Naive thymus-derived CD8-positive, alpha-beta T cell (primary cell): Measurements from ENCODE around the gene APOBEC3B. TPM values are rescaled to one million over a fixed set of nuclear protein-coding genes. Genes with fewer than 3 reads are reported as not detected.
"Not testable (repeated sequence)": the region's sequence is repeated elsewhere in the genome, so short reads cannot be mapped to it uniquely, and the experiment has no call there.

Source experiments
- ATAC-seq, 2 donors: fragments of 150-1000 bp; cut with Tn5 transposase in 1 of 2; sonication (Bioruptor Pico), chemical (Tn5 transposase) in 1 of 2; 1 replicate in 1 of 2; 2 replicates in 1 of 2; pipeline ENCODE4 v1.10.0; 2021; ENCODE audit warnings: mild to moderate bottlenecking in 2 of 2, moderate library complexity in 2 of 2
- POLR2A ChIA-PET: fragments of 350-600 bp; sonication (Branson Sonifier 250); formaldehyde crosslinking; loops from one replicate; lab custom pipeline; 2021; ENCODE audit warnings: antibody characterized with exemption; lab: Charles Lee
- DNase-seq, 10 donors: peaks; one replicate each; pipeline versions ENCODE4 v3.0.0 to v3.0.0-alpha.2; 2020 to 2022
- H3K27ac Mint-ChIP-seq, 10 donors: one replicate each; pipeline ENCODE4 v1.8.0; 2020 to 2022; ENCODE audit warnings: mild to moderate bottlenecking in 10 of 10, mixed read lengths in 10 of 10, moderate library complexity in 4 of 10, inconsistent platforms in 1 of 10
- H3K27me3 Mint-ChIP-seq, 5 donors: one replicate each; pipeline ENCODE4 v1.8.0; 2021 to 2022; ENCODE audit warnings: mixed read lengths in 5 of 5
- H3K36me3 Mint-ChIP-seq, 3 donors: one replicate each; pipeline ENCODE4 v1.8.0; 2020 to 2022; ENCODE audit warnings: mixed read lengths in 3 of 3, mild to moderate bottlenecking in 2 of 3, inconsistent platforms in 1 of 3
- H3K4me1 Mint-ChIP-seq, 4 donors: one replicate each; pipeline ENCODE4 v1.8.0; 2021 to 2022; ENCODE audit warnings: mixed read lengths in 4 of 4
- H3K4me3 Mint-ChIP-seq, 10 donors: one replicate each; pipeline ENCODE4 v1.8.0; 2020 to 2022; ENCODE audit warnings: mild to moderate bottlenecking in 10 of 10, mixed read lengths in 10 of 10, moderate library complexity in 6 of 10, inconsistent platforms in 1 of 10
- H3K9me3 Mint-ChIP-seq, 9 donors: one replicate each; pipeline ENCODE4 v1.8.0; 2020 to 2022; ENCODE audit warnings: mixed read lengths in 9 of 9, mild to moderate bottlenecking in 3 of 9, inconsistent platforms in 1 of 9, moderate library complexity in 1 of 9
- polyA plus RNA-seq, 3 donors: library from polyadenylated mRNA; unstranded; fragments of 300-500 nt; fragmentation: Illumina TruSeq; gene quantifications; one replicate each; pipeline ENCODE4 v1.2.3, GENCODE V29; 2021
- total RNA-seq, 8 experiments: library from RNA in 2 of 8; stranded (reverse) in 2 of 8; gene quantifications; one replicate each; pipeline ENCODE4 v1.2.3 and lab custom pipeline; 2021 to 2026

The APOBEC3B gene
- total and polyA plus RNA-seq, 5 experiments from 2014 or later, result 0.14 to 0.47 TPM; not detected in 3

DNA sequence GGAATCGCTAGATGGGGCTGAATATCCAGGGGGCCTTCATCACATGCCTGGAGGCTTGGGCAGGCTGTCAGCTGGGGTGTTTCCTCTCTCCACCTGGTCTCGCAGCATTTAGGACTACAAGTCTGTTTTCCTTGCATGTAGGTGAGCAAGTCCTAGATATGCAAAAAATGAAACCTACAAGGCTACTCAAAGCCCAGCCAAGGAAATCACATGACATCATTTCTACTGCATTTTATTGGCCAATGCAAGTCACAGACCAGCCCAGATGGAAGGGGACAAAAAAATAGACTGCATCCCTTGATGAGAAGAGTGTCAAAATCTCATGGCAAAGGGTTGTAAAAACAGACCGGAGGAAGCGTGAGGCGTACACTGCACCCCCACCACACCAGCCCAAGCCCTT lies 9.6 kb upstream of the APOBEC3B start:
- POLR2A ChIA-PET, result interaction anchor here (0.7 kb wide), 1 partner anchor 12 kb away, joined by 3 read pairs; no protein-coding TSS in a partner anchor
- peaks cover 3 to 28% (median 15%) of the 10 kb centered on the region in 5 donors for H3K27me3 Mint-ChIP-seq
- DNase-seq, result no peak

DNA sequence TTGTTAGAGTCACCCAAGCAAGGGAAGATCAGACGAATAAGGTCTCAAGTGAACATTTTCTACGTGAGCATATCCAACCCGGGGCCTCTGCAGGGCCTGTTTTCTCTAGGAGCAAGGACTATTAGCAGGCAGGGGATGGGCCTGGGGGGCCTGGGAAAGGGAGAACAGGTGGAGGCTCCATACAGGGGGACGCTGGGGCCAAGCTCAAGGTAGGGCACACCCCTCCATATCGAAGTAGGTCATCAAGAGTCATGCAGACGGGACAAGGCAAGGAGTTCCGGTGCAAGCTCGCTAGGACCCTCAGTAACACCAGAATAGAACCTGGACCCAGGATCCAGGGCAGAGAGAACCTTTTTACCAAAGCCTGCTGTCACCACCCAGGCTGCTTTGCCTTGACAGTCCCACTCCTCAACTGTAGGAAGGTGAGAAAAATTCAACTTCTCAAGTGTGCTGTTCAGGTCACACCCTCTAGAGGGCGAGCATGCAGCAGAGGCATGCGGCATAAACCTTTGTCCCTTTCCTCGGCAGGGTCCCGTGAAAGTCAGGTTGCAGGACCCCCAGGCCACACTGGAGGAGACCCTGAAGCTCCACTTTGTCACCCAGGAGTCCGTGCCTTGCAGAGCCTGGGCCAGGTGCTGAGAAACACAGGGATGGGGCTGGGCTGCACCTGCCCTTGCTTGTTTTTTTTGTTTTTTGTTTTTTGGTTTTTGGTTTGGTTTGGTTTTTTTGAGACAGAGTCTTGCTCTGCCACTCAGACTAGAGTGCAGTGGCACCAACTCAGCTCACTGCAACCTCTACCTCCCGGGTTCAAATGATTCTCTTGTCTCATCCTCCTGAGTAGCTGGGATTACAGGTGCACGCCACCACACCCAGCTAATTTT lies 8.6 kb upstream of the APOBEC3B start:
- peak; percentile 76 to 85 for ATAC-seq
- no peak overlapping the region for H3K4me3 Mint-ChIP-seq
- POLR2A ChIA-PET, result interaction anchor here (0.9 kb wide), 1 partner anchor 40 kb away, joined by 3 read pairs; the partner anchor contains the start of gene APOBEC3C
- peaks cover 0 to 3% (median 1%) of the 10 kb centered on the region in 4 donors for H3K4me1 Mint-ChIP-seq
- no peaks in the 10 kb centered on the region for H3K9me3 Mint-ChIP-seq
- H3K36me3 Mint-ChIP-seq, result no peaks in the 10 kb centered on the region
- peak overlapping the region in 1 of 10 donors; percentile 18 for H3K27ac Mint-ChIP-seq
- peaks cover 3 to 28% (median 15%) of the 10 kb centered on the region in 5 donors for H3K27me3 Mint-ChIP-seq
- peak in 8 of 10 donors; percentile 19 to 72 (median 34) for DNase-seq

More for the DNA sequence above, 9.6 kb upstream of the APOBEC3B start:
- ATAC-seq, result no peak
- no peaks in the 10 kb centered on the region for H3K36me3 Mint-ChIP-seq
- no peak overlapping the region for H3K4me3 Mint-ChIP-seq
- H3K27ac Mint-ChIP-seq, result no peak overlapping the region
- peaks cover 0 to 3% (median 1%) of the 10 kb centered on the region in 4 donors for H3K4me1 Mint-ChIP-seq
- no peaks in the 10 kb centered on the region for H3K9me3 Mint-ChIP-seq

DNA sequence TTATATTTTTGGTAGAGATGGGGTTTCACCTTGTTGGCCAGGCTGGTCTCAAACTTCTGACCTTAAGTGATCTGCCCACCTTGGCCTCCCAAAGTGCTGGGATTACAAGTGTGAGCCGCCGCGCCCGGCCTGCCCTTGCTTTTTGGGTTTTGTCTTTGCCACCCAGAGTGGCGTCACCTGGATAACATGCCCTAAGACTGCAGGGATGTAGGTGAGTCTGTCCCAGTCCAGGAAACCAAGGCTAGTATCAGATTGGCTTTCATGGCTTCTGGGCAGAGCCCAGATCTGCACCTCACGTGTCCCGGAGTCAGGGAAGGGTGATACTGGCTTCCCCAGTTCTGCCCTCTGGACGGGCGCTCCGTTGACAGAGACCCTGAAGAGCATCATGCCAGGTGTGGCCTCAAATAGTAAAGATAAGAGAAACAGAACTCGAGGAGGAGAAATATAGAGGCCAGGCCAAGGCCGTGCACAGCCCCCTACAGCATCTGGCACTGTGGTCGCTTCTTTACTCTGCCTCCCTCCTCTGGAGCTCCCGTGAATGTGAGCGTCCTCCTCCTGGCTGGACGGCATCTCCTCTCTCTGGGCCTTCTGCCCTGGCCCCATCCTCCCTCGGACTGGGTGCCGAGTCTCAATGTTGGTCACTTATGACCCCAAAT lies 7.8 kb upstream of the APOBEC3B start:
- peaks cover 3 to 28% (median 10%) of the 10 kb centered on the region in 5 donors for H3K27me3 Mint-ChIP-seq
- no peak overlapping the region for H3K27ac Mint-ChIP-seq
- ATAC-seq (no peak), DNase-seq (peak in 1 of 10 donors; percentile 41)
- H3K36me3 Mint-ChIP-seq, result no peaks in the 10 kb centered on the region
- POLR2A ChIA-PET, result no interaction called here
- peaks cover 0 to 3% (median 1%) of the 10 kb centered on the region in 4 donors for H3K4me1 Mint-ChIP-seq
- H3K4me3 Mint-ChIP-seq, result no peak overlapping the region
- no peaks in the 10 kb centered on the region for H3K9me3 Mint-ChIP-seq

DNA sequence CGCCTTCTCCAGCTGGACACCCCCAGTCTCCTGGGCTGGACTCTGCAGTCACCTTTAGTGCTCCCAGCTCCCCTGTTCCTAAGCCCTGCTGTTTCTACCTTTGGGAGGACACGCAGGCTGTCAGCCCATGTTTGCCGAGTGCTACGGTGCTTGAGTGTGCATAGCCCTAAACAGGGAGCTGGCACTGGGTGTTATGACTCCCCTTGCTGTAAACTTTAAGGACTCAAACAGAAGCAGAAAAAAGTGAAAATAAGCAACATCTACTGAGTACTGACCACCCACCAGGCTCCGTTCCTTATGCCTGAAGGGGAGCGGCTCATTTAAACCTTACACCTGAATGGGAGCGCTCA lies 7.3 kb upstream of the APOBEC3B start:
- Mint-ChIP-seq H3K9me3 (no peaks in the 10 kb centered on the region), H3K36me3 (no peaks in the 10 kb centered on the region), H3K4me3 (no peak overlapping the region), H3K27me3 (peaks cover 3 to 28% (median 10%) of the 10 kb centered on the region in 5 donors), H3K4me1 (peaks cover 0 to 3% (median 1%) of the 10 kb centered on the region in 4 donors), H3K27ac (no peak overlapping the region)
- POLR2A ChIA-PET, result interaction anchor here (0.6 to 0.7 kb wide), 2 partner anchors 98 to 802 kb away, joined by 3 to 6 read pairs; no protein-coding TSS in a partner anchor
- ATAC-seq (no peak), DNase-seq (no peak)

DNA sequence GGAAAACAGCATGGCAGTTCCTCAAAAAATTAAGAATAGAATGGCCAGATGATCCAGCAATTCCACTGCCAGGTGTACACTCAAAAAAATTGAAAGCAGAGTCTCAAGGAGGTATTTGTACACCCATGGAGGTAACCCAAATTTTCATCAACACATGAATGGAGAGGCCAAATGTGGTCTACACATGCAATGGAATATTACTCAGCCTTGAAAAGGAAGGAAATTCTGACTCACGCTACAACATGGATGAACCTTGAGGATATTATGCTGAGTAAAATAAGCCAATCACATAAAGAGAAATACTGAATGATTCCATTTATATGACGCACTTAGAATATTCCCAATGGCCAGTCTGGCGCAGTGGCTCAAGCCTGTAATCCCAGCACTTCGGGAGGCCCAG lies 4.9 kb upstream of the APOBEC3B start:
- H3K27ac Mint-ChIP-seq, POLR2A ChIA-PET, H3K36me3 Mint-ChIP-seq, ATAC-seq, H3K9me3 Mint-ChIP-seq, DNase-seq, H3K4me3 Mint-ChIP-seq, H3K27me3 Mint-ChIP-seq: not testable (repeated sequence)
- H3K4me1 Mint-ChIP-seq, result peaks cover 7 to 13% (median 11%) of the 10 kb centered on the region in 4 donors

DNA sequence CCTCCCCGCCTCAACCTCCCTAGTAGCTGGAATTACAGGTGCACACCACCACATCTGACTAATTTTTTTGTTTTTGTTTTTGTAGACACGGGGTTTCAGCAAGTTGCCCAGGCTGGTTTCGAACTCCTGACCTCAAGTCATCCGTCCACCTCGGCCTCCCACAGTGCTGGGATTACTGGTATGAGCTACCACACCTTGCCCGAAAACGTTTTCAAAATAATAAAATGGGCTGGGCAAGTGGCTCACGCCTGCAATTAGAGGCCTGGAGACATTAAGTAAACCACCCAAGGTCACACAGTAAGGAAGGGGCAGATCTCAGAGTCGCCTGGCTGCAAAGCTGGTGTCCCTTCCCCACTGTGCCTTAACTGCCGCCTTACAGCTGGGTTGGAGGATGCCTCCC lies 1.6 kb upstream of the APOBEC3B start:
- H3K27me3 Mint-ChIP-seq, H3K4me3 Mint-ChIP-seq, H3K36me3 Mint-ChIP-seq, POLR2A ChIA-PET, ATAC-seq: not testable (repeated sequence)
- H3K9me3 Mint-ChIP-seq, result peaks cover 0 to 14% (median 6%) of the 10 kb centered on the region in 9 donors
- H3K4me1 Mint-ChIP-seq, result peaks cover 9 to 27% (median 23%) of the 10 kb centered on the region in 4 donors
- peak in 1 of 10 donors; percentile 54 for DNase-seq
- peak overlapping the region in 1 of 10 donors; percentile 25 for H3K27ac Mint-ChIP-seq

DNA sequence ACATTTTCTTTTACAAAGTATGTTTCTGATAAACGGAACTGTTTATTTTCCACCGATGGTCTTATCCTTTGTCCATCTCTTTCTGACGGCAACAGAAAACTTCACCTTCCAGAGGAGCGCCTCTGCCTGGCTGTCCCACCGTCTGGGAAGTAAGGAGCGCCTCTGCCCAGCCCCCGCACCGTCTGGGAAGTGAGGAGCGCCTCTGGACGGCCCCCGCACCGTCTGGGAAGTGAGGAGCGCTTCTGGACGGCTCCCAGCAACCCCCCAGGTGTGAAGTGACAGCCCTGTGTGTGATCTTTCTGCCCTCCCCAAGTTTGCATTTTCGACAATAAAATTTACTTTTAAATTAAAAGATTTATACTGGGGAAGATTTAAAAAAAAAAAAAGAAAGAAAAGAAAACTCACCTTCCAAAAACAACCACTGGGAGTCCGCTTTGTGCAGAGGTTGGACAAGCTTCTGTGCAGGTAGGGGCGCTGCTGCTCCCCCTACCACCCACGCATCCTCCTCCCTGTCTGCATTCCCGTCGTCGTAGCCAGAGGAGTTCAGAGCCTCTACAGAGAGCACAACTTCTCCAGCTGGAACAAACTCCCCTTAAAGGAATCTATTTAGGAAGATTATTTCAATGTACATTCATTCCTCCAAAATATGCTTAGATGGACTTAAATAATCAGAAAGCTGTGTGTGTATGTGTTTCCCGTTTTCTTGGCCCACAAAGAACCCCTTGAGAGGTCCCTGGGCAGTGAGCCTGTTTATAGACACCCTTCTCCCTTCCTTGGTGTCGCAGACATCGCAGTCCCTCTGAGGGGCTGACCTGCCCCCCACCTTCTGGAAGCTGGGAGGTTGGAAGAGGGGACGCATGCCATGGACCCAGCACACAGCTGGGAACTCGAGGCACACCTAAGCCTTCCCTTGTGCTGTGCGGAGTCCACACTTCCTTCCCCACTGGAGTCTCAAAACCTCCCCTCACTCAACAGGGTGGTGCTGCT lies 849 bp upstream of the APOBEC3B start:
- DNase-seq (peak in 3 of 10 donors; percentile 6 to 66 (median 20)), ATAC-seq (peak; percentile 16 to 52)
- POLR2A ChIA-PET, result interaction anchor here (0.6 to 1.7 kb wide), 3 partner anchors 110 to 337 kb away, joined by 3 to 7 read pairs (median 4); no protein-coding TSS in a partner anchor
- H3K36me3 Mint-ChIP-seq, result peaks cover 0 to 7% (median 4%) of the 10 kb centered on the region in 3 donors
- H3K27ac Mint-ChIP-seq, result peak overlapping the region in 4 of 10 donors; percentile 40 to 90 (median 54)
- peaks cover 0 to 14% (median 6%) of the 10 kb centered on the region in 9 donors for H3K9me3 Mint-ChIP-seq
- peak overlapping the region; percentile 57 to 94 (median 84) for H3K4me3 Mint-ChIP-seq
- peaks cover 9 to 32% (median 25%) of the 10 kb centered on the region in 4 donors for H3K4me1 Mint-ChIP-seq
- no peaks in the 10 kb centered on the region for H3K27me3 Mint-ChIP-seq

DNA sequence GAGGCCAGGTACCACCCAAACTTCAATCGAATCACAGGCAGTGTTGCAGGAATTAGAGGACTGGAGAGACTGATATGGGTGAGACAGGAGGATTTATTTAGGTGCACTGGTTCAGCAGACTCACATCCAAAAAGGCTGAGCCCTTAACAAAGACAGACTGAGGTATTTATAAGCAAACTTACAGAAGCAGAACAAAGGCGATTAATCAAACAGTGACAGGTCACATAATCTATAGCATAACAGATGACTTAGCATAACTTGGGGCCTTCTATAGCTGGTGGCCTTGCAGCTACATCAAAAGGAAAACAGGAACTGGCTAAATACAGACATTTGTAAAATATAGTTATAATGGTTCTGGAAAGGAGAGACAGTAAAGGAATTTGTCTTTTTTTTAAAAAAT lies 2.1 kb downstream of the APOBEC3B start:
- DNase-seq (no peak), ATAC-seq (no peak)
- Mint-ChIP-seq H3K27me3 (no peaks in the 10 kb centered on the region), H3K4me3 (peak overlapping the region in 2 of 10 donors; percentile 2 to 39), H3K4me1 (peaks cover 10 to 33% (median 31%) of the 10 kb centered on the region in 4 donors), H3K27ac (peak overlapping the region in 2 of 10 donors; percentile 84 to 98), H3K9me3 (peaks cover 0 to 14% (median 6%) of the 10 kb centered on the region in 9 donors), H3K36me3 (peaks cover 0 to 7% (median 4%) of the 10 kb centered on the region in 3 donors)
- POLR2A ChIA-PET, result interaction anchor here (0.5 kb wide), 1 partner anchor 12 kb away, joined by 3 read pairs; no protein-coding TSS in a partner anchor

DNA sequence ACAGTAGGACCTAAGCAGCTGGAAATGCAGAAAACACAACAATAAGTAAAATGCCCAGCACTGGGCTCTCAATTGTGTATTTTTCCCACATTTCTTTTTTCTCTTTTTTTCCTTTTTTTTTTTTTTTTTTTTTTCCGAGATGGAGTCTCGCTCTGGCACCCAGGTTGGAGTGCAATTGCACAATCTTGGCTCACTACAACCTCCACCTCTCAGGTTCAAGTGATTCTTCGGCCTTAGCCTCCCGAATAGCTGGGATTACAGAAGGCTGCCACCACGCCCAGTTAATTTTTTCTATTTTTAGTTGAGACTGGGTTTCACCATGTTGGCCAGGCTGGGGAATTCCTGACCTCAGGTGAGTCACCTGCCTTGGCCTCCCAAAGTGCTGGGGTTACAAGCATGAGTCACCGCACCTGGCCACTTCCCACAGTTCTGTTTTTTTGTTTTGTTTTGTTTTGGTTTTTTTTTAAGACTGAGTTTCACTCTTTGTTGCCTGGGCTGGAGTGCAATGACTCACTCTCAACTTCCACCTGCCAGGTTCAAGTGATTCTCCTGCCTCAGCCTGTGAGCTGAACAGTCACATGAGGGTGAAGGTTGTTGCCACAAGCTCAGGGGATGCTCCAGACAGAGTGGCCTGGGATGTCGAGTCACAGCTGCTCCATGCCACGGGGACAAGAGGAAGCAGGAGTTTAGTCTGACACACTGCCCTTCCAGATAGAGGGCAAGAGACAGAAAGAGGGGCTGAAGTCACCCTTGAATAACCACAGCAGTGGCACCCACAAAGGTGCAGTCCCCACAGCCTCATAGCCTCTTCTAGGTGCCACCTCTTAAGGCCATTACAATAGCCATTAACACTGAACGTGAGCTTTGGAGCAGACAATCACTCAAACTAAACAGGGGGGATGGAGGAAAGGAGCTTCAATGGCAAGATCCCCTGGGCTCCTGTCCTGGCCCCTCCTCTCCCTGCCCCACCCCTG lies 2.9 kb downstream of the APOBEC3B start:
- Mint-ChIP-seq H3K9me3 (peaks cover 0 to 14% (median 6%) of the 10 kb centered on the region in 9 donors), H3K4me1 (peaks cover 15 to 39% (median 34%) of the 10 kb centered on the region in 4 donors), H3K27ac (peak overlapping the region in 5 of 10 donors; percentile 45 to 98 (median 89)), H3K4me3 (peak overlapping the region in 3 of 10 donors; percentile 5 to 57 (median 48))
- POLR2A ChIA-PET, result interaction anchor here (0.5 to 1.3 kb wide), 4 partner anchors 13 to 257 kb away, joined by 3 to 11 read pairs (median 4); partner anchors contain the start of gene APOBEC3D
- DNase-seq (peak in 7 of 10 donors; percentile 6 to 87 (median 44)), ATAC-seq (peak; percentile 72 to 81)
- not testable (repeated sequence) for H3K36me3 Mint-ChIP-seq, H3K27me3 Mint-ChIP-seq

DNA sequence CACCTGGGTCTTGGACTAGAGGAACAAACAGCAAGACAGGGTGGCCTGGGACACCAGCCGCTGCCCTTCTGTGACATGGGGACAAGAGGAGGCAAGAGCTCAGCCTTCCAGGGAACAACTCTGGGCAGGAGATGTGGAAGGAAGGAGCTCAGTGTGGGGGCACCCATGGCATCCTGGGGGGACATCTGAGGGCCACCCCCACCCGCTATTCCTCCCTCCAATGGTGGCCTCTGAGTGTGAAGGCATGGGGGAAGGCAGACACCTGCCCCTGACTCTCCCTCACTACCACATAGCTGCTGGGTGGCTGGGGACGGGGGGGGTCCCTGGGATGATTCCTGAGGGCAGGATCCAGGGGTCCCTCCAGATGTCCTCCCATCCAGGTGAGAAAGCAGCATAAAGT lies 4.5 kb downstream of the APOBEC3B start:
- no peaks in the 10 kb centered on the region for H3K27me3 Mint-ChIP-seq
- no peak for DNase-seq
- peak overlapping the region in 2 of 10 donors; percentile 24 to 78 for H3K27ac Mint-ChIP-seq
- H3K36me3 Mint-ChIP-seq, result peaks cover 0 to 7% (median 4%) of the 10 kb centered on the region in 3 donors
- ATAC-seq, result no peak
- H3K9me3 Mint-ChIP-seq, result peaks cover 0 to 14% (median 6%) of the 10 kb centered on the region in 9 donors
- peaks cover 14 to 35% (median 29%) of the 10 kb centered on the region in 4 donors for H3K4me1 Mint-ChIP-seq
- POLR2A ChIA-PET, result no interaction called here
- H3K4me3 Mint-ChIP-seq, result no peak overlapping the region
